D721Med (cell line): Measurements from ENCODE around the gene ANTKMT.

ENCODE experiments used
- DNase-seq: peaks from one replicate; pipeline ENCODE4 v3.0.0; 2011; ENCODE audit warnings: low spot score; ENCODE audit not compliant: insufficient read length
- FAIRE-seq: peaks from 2 replicates; lab custom pipeline; 2011; peaks lifted over from hg19 to GRCh38; lab: Jason Lieb, UNC
- CTCF ChIP-seq: IDR thresholded peaks from 2 replicates; pipeline ENCODE4 v1.5.1; 2012; ENCODE audit warnings: mild to moderate bottlenecking, control low read depth; ENCODE audit not compliant: insufficient read depth; ENCODE audit errors: missing control alignments

ANTKMT gene

GRCh38 chr16:714079-714478 lies 6.9 kb upstream of the ANTKMT start:
- no peak for TF ChIP-seq CTCF
- no peak for FAIRE-seq
- no peak for DNase-seq

GRCh38 chr16:714558-715476 lies 6.1 kb upstream of the ANTKMT start, which contains the start of gene METRN:
TSS of gene METRN (plus strand) at chr16:715118. CDS start at chr16:715290, 172 bp downstream.
- DNase-seq (peak; percentile 95), FAIRE-seq (no peak)
- TF ChIP-seq CTCF = no peak

GRCh38 chr16:715477-716199 lies 5.3 kb upstream of the ANTKMT start:
- TF ChIP-seq CTCF = peak; percentile 16
- FAIRE-seq (no peak), DNase-seq (no peak)

- no peak for TF ChIP-seq CTCF
- DNase-seq (no peak), FAIRE-seq (no peak)
These were observed 4.8 kb upstream of the ANTKMT start for GRCh38 chr16:716200-716568.

GRCh38 chr16:716768-717325 lies 4.1 kb upstream of the ANTKMT start:
- DNase-seq (no peak), FAIRE-seq (no peak)
- TF ChIP-seq CTCF = no peak

GRCh38 chr16:717450-718245 lies 3.3 kb upstream of the ANTKMT start:
- DNase-seq = no peak
- FAIRE-seq = no peak
- TF ChIP-seq CTCF = no peak
